PC-9 (cell line): ENCODE data around the gene ILDR1. TPM values are rescaled to one million over a fixed set of nuclear protein-coding genes. Genes with fewer than 3 reads are reported as not detected.
"Not testable (repeated sequence)": the region's sequence is repeated elsewhere in the genome, so short reads cannot be mapped to it uniquely, and the experiment has no call there.

Experiments
- BruUV-seq: library from RNA; stranded (reverse); fragments of 400-500 nt; replicated peaks from 2 replicates; lab custom pipeline; 2021; lab: Mats Ljungman, UMichigan
- CTCF ChIA-PET: fragments of 300-600 bp; sonication (Branson Sonifier 250); formaldehyde crosslinking; loops from one replicate; lab custom pipeline; 2022; ENCODE audit warnings: antibody characterized with exemption; lab: Charles Lee
- POLR2A ChIA-PET: fragments of 300-600 bp; sonication (Branson Sonifier 250); formaldehyde crosslinking; loops from one replicate; lab custom pipeline; 2022; ENCODE audit warnings: antibody characterized with exemption; ENCODE audit not compliant: unreplicated experiment; lab: Charles Lee
- DNase-seq, 2 experiments: peaks; one replicate each; pipeline versions ENCODE4 v3.0.0 to v3.0.0-alpha.2; 2015 to 2022; ENCODE audit warnings: mixed read lengths in 1 of 2
- H2AFZ ChIP-seq: fragments of 200-600 bp; sonication (generic); 2 replicates; pipeline ENCODE4 v1.8.1; 2017; ENCODE audit warnings: antibody characterized with exemption
- H3F3A ChIP-seq: fragments of 200-600 bp; sonication (generic); 2 replicates; pipeline ENCODE4 v1.8.1; 2017; ENCODE audit warnings: antibody characterized with exemption, mild to moderate bottlenecking, low read depth; ENCODE audit not compliant: insufficient read depth
- H3K27ac ChIP-seq: fragments of 200-600 bp; sonication (generic); 2 replicates; pipeline ENCODE4 v1.6.1; 2016; ENCODE audit warnings: mixed run types
- H3K27me3 ChIP-seq: fragments of 200-600 bp; sonication (generic); 2 replicates; pipeline ENCODE4 v1.6.1; 2016; ENCODE audit warnings: low read depth, mixed run types; ENCODE audit not compliant: insufficient read depth
- H3K36me3 ChIP-seq: fragments of 200-600 bp; sonication (generic); 2 replicates; pipeline ENCODE4 v1.6.1; 2016; ENCODE audit warnings: low read depth, mixed run types
- H3K4me1 ChIP-seq: fragments of 200-600 bp; sonication (generic); replicated peaks from 2 replicates; pipeline ENCODE4 v1.6.1; 2016; ENCODE audit warnings: mixed run types; ENCODE audit not compliant: insufficient read depth
- H3K4me2 ChIP-seq: fragments of 200-600 bp; sonication (generic); 2 replicates; pipeline ENCODE4 v1.6.1; 2017; ENCODE audit warnings: mixed run types
- H3K4me3 ChIP-seq: fragments of 200-600 bp; sonication (generic); 2 replicates; pipeline ENCODE4 v1.6.1; 2016; ENCODE audit warnings: mixed run types
- H3K79me2 ChIP-seq: fragments of 200-600 bp; sonication (generic); 2 replicates; pipeline ENCODE4 v1.6.1; 2017; ENCODE audit warnings: low read depth, mixed run types
- H3K9me2 ChIP-seq: fragments of 200-600 bp; sonication (generic); 2 replicates; pipeline ENCODE4 v1.8.1; 2017; ENCODE audit warnings: mild to moderate bottlenecking; ENCODE audit not compliant: insufficient read depth
- H3K9me3 ChIP-seq: fragments of 200-600 bp; sonication (generic); 2 replicates; pipeline ENCODE4 v1.8.1; 2016; ENCODE audit warnings: low read depth; ENCODE audit not compliant: insufficient read depth
- H4K20me1 ChIP-seq: fragments of 200-600 bp; sonication (generic); 2 replicates; pipeline ENCODE4 v1.8.1; 2017; ENCODE audit not compliant: insufficient read depth
- CTCF ChIP-seq: fragments of 200-600 bp; sonication (generic); conservative IDR thresholded peaks from 2 replicates; pipeline ENCODE4 v1.6.1; 2017; ENCODE audit warnings: mixed run types, antibody characterized with exemption, mild to moderate bottlenecking, moderate library complexity
- EZH2 ChIP-seq: fragments of 200-600 bp; sonication (generic); IDR thresholded peaks from 2 replicates; pipeline ENCODE4 v1.8.0; 2017; ENCODE audit warnings: antibody characterized with exemption, low read depth
- intact Hi-C: fragments of 100-400 bp; cut with micrococcal nuclease; formaldehyde crosslinking; loops from one replicate; pipeline ENCODE4 v1.10.0; 2022; ENCODE audit not compliant: unreplicated experiment
- total RNA-seq: library from RNA; stranded (reverse); gene quantifications from 2 replicates; pipeline ENCODE4 v1.2.3, GENCODE V29; 2021

ILDR1 gene
- total RNA-seq, 1 experiment from 2014 or later = 5.1 TPM

- CTCF ChIA-PET = no interaction called here
- no peaks in the 10 kb centered on the region for H3K36me3 ChIP-seq
- POLR2A ChIA-PET = no interaction called here
- peak in 1 of 2 experiments; percentile 95 for DNase-seq
- H4K20me1 ChIP-seq = no peaks in the 10 kb centered on the region
- H3K27ac ChIP-seq = peak overlapping the region; percentile 71
- H3K4me3 ChIP-seq = no peak overlapping the region; the same call in 1 of the 2 replicates
- no peaks in the 10 kb centered on the region for H3K79me2 ChIP-seq
- no peaks in the 10 kb centered on the region for H3K9me3 ChIP-seq
- H2AFZ ChIP-seq = no peak overlapping the region
- H3K9me2 ChIP-seq = peaks cover 5% of the 10 kb centered on the region; the same call in 1 of the 2 replicates
- intact Hi-C loops = loop anchor here (2.0 kb wide), 1 partner anchor 25 kb away; no protein-coding TSS in a partner anchor
- peaks cover 39% of the 10 kb centered on the region for H3K4me1 ChIP-seq
- BruUV-seq = no TSS peak
- peaks cover 28% of the 10 kb centered on the region; the same call in 1 of the 2 replicates for H3F3A ChIP-seq
- TF ChIP-seq EZH2 = no peak
- TF ChIP-seq CTCF = no peak
- H3K4me2 ChIP-seq = peak overlapping the region; percentile 72
- H3K27me3 ChIP-seq = no peaks in the 10 kb centered on the region
Measured at GRCh38 chr3:121943431-121943830, 78.6 kb downstream of the ILDR1 start.

- ChIA-PET CTCF (interaction anchor here (0.6 kb wide), 1 partner anchor 27 kb away, joined by 3 read pairs; no protein-coding TSS in a partner anchor), POLR2A (interaction anchor here (0.7 kb wide), 1 partner anchor 23 kb away, joined by 4 read pairs; no protein-coding TSS in a partner anchor)
- peak; percentile 37 to 81 for DNase-seq
- Histone ChIP-seq H3K4me3 (peak overlapping the region; percentile 30; the same call in 1 of the 2 replicates), H2AFZ (0 out of 2 replicates have a peak overlapping the region, but pooled peaks have one; percentile 22), H3K27ac (peak overlapping the region; percentile 71), H3K27me3 (no peaks in the 10 kb centered on the region), H3K9me3 (no peaks in the 10 kb centered on the region), H3K9me2 (peaks cover 4% of the 10 kb centered on the region; the same call in 1 of the 2 replicates), H3K4me1 (peaks cover 39% of the 10 kb centered on the region), H3F3A (peaks cover 28% of the 10 kb centered on the region; the same call in 1 of the 2 replicates), H4K20me1 (no peaks in the 10 kb centered on the region), H3K36me3 (no peaks in the 10 kb centered on the region), H3K79me2 (no peaks in the 10 kb centered on the region), H3K4me2 (peak overlapping the region; percentile 72)
- intact Hi-C loops = loop anchor here (2.0 kb wide), 1 partner anchor 23 kb away; no protein-coding TSS in a partner anchor
- TF ChIP-seq EZH2 (no peak), CTCF (no peak)
- no TSS peak for BruUV-seq
Measured at GRCh38 chr3:121942116-121942786, 79.8 kb downstream of the ILDR1 start.

GRCh38 chr3:121941592-121941991, 80.5 kb downstream of the ILDR1 start:
- Histone ChIP-seq H3K36me3 (no peaks in the 10 kb centered on the region), H3F3A (peaks cover 28% of the 10 kb centered on the region; the same call in 1 of the 2 replicates), H3K27me3 (no peaks in the 10 kb centered on the region), H4K20me1 (no peaks in the 10 kb centered on the region), H2AFZ (0 out of 2 replicates have a peak overlapping the region, but pooled peaks have one; percentile 22), H3K4me3 (no peak overlapping the region), H3K4me1 (peaks cover 39% of the 10 kb centered on the region), H3K27ac (peak overlapping the region; percentile 71), H3K9me2 (no peaks in the 10 kb centered on the region), H3K79me2 (no peaks in the 10 kb centered on the region), H3K4me2 (peak overlapping the region; percentile 72), H3K9me3 (no peaks in the 10 kb centered on the region)
- no peak for DNase-seq
- intact Hi-C loops = no loop called here
- TF ChIP-seq EZH2 (no peak), CTCF (no peak)
- POLR2A ChIA-PET = no interaction called here
- CTCF ChIA-PET = no interaction called here
- BruUV-seq = no TSS peak

- Histone ChIP-seq H3K4me1 (peaks cover 29% of the 10 kb centered on the region), H3F3A (peaks cover 20% of the 10 kb centered on the region; the same call in 1 of the 2 replicates)
- H3K4me2 ChIP-seq, POLR2A ChIA-PET, intact Hi-C loops, H2AFZ ChIP-seq, H3K9me2 ChIP-seq, CTCF ChIA-PET, H3K36me3 ChIP-seq, DNase-seq, H4K20me1 ChIP-seq, H3K79me2 ChIP-seq, BruUV-seq, H3K4me3 ChIP-seq, H3K9me3 ChIP-seq, H3K27ac ChIP-seq, H3K27me3 ChIP-seq: not testable (repeated sequence)
Measured at GRCh38 chr3:121938141-121938855, 83.7 kb downstream of the ILDR1 start.
